ENCODE data around the gene GRK7.

The GRK7 gene

GRCh38 chr3:141790171-141790570 lies 27.0 kb downstream of the GRK7 start:
- no peak overlapping the region for H3K4me3 ChIP-seq (ENCODE audit: low read depth, low read length)
- no peak for DNase-seq (ENCODE audit: low read depth)
- no peak for TF ChIP-seq CTCF (IDR thresholded peaks at IDR 0.05; ENCODE audit: insufficient read depth, low read depth, low read length, missing control alignments)

GRCh38 chr3:141792495-141792894 lies 29.3 kb downstream of the GRK7 start:
- H3K4me3 ChIP-seq (ENCODE audit: low read depth, low read length) = no peak overlapping the region
- TF ChIP-seq CTCF (IDR thresholded peaks at IDR 0.05; ENCODE audit: insufficient read depth, low read depth, low read length, missing control alignments) = no peak
- DNase-seq (ENCODE audit: low read depth) = no peak

GRCh38 chr3:141793476-141794260 lies 30.5 kb downstream of the GRK7 start:
- TF ChIP-seq CTCF (IDR thresholded peaks at IDR 0.05; ENCODE audit: insufficient read depth, low read depth, low read length, missing control alignments) = no peak
- H3K4me3 ChIP-seq (ENCODE audit: low read depth, low read length) = no peak overlapping the region
- no peak for DNase-seq (ENCODE audit: low read depth)

GRCh38 chr3:141795276-141795675 lies 32.1 kb downstream of the GRK7 start:
- TF ChIP-seq CTCF (IDR thresholded peaks at IDR 0.05; ENCODE audit: insufficient read depth, low read depth, low read length, missing control alignments) = no peak

GRCh38 chr3:141795741-141796080 lies 32.5 kb downstream of the GRK7 start:
- H3K4me3 ChIP-seq (ENCODE audit: low read depth, low read length) = no peak overlapping the region

More at GRCh38 chr3:141795276-141795675, 32.1 kb downstream of the GRK7 start:
- no peak for DNase-seq (ENCODE audit: low read depth)
- no peak overlapping the region for H3K4me3 ChIP-seq (ENCODE audit: low read depth, low read length)

GRCh38 chr3:141796081-141796888 lies 33.1 kb downstream of the GRK7 start:
- TF ChIP-seq CTCF (IDR thresholded peaks at IDR 0.05; ENCODE audit: insufficient read depth, low read depth, low read length, missing control alignments) = no peak
- peak; percentile 84 for DNase-seq (ENCODE audit: low read depth)
- H3K4me3 ChIP-seq (ENCODE audit: low read depth, low read length) = no peak overlapping the region

More at GRCh38 chr3:141795741-141796080, 32.5 kb downstream of the GRK7 start:
- no peak for TF ChIP-seq CTCF (IDR thresholded peaks at IDR 0.05; ENCODE audit: insufficient read depth, low read depth, low read length, missing control alignments)
- DNase-seq (ENCODE audit: low read depth) = no peak
